ENCODE results near the gene NKAIN4.

GRCh38 chr20:63208346-63208909 is 45.8 kb downstream of the NKAIN4 start:
- TF ChIP-seq, protein P1, sequence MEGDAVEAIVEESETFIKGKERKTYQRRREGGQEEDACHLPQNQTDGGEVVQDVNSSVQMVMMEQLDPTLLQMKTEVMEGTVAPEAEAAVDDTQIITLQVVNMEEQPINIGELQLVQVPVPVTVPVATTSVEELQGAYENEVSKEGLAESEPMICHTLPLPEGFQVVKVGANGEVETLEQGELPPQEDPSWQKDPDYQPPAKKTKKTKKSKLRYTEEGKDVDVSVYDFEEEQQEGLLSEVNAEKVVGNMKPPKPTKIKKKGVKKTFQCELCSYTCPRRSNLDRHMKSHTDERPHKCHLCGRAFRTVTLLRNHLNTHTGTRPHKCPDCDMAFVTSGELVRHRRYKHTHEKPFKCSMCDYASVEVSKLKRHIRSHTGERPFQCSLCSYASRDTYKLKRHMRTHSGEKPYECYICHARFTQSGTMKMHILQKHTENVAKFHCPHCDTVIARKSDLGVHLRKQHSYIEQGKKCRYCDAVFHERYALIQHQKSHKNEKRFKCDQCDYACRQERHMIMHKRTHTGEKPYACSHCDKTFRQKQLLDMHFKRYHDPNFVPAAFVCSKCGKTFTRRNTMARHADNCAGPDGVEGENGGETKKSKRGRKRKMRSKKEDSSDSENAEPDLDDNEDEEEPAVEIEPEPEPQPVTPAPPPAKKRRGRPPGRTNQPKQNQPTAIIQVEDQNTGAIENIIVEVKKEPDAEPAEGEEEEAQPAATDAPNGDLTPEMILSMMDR (conservative IDR thresholded peaks at IDR 0.05 in 1 of 2, IDR thresholded peaks at IDR 0.05 in 1 of 2; ENCODE audit: extremely low read depth in 1 of 2, insufficient read depth in 1 of 2, low read depth in 1 of 2, low read length in 2 of 2): no peak
- TF ChIP-seq EZH2 (IDR thresholded peaks at IDR 0.05; ENCODE audit: borderline replicate concordance, low read length): no peak

Data from mammary epithelial cell (primary cell).